ENCODE results near the gene ACVR1B.
"Not testable (repeated sequence)": the region's sequence is repeated elsewhere in the genome, so short reads cannot be mapped to it uniquely, and the experiment has no call there.

ACVR1B gene

DNA sequence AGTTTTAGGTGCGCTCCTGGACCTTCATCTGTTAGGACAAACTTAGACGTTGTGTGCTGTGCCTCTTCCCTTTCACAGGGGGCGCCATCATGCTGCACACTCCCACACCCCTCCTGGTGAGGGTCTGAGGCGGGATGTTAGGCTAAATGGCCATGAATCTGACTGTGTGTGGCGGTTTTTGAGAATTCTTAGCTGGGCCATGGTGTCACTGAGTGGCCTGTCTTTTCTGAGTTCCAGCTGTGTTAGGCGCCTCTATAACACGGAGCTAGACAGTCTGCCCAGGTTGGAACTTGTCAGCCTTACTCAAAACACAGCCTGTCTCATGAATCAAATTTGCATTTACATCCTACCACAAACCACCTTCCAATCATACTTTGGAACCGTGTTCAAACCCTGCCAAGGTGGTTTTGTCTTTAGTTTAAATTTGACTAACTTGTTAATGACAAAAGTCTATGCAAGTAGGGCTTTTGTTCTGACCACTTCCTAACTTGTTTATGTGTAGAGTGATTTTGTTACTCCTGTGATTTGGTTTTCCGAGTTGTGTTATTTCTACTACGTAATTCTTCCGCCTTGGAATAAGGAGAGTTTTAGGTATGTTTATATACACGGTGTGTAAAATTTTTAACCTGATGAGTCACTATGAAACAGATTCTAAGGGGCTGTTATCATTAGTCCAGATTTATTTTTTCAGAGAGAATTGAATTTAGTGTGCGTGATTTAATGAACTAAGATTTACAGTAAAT is 19.6 kb downstream of the ACVR1B start:
- no peak for DNase-seq (ENCODE audit: low read depth)

GRCh38 chr12:51971679-51972421 is 20.4 kb downstream of the ACVR1B start:
- DNase-seq (ENCODE audit: low read depth) = no peak

- no peak for DNase-seq (ENCODE audit: low read depth)
These were observed 20.9 kb downstream of the ACVR1B start for GRCh38 chr12:51972422-51972812.

DNA sequence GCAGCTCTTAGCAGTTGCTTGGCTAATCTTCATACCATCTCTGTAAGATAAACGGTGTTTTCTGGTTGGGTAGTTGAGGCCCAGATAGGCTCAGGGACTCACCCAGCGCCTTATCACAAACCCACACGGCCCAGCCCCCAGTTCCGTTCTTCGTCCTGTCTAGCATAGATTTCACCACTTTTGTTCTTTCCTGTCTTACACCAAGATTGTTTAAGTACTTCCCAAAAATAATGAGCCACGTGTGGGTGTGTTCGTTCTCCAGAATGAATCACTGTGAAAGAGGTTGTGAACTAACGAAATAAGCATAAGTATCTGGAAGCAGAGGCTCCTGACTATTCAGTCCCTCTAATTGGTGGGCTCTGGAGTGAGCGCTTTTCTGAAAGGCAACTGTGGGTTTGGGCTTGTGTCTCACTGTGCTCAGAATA is 21.4 kb downstream of the ACVR1B start:
- DNase-seq (ENCODE audit: low read depth) = no peak

DNA sequence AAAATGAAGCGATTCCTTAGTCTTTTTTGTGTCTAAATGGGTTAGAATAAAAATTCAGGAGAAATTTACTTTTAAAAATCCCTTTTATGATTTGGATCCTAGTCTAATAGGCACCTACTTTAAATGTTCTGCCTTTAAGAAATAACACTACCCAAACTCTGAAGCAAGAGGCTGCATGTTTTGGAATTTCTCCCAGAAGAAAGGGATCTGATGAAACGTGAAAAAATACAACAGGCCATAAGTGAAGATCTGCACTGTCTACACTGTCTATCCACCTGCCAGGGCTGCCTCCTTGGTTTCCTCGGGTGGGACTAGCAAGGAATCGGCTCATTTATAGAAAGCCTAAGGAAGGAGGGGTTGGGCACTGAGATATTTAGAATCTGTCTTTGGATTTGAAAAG is 22.1 kb downstream of the ACVR1B start:
- no peak for DNase-seq (ENCODE audit: low read depth)

- no peak for DNase-seq (ENCODE audit: low read depth)
These were observed 23.1 kb downstream of the ACVR1B start for GRCh38 chr12:51974646-51975045.

GRCh38 chr12:51975196-51975595 is 23.7 kb downstream of the ACVR1B start:
- no peak for DNase-seq (ENCODE audit: low read depth)

DNA sequence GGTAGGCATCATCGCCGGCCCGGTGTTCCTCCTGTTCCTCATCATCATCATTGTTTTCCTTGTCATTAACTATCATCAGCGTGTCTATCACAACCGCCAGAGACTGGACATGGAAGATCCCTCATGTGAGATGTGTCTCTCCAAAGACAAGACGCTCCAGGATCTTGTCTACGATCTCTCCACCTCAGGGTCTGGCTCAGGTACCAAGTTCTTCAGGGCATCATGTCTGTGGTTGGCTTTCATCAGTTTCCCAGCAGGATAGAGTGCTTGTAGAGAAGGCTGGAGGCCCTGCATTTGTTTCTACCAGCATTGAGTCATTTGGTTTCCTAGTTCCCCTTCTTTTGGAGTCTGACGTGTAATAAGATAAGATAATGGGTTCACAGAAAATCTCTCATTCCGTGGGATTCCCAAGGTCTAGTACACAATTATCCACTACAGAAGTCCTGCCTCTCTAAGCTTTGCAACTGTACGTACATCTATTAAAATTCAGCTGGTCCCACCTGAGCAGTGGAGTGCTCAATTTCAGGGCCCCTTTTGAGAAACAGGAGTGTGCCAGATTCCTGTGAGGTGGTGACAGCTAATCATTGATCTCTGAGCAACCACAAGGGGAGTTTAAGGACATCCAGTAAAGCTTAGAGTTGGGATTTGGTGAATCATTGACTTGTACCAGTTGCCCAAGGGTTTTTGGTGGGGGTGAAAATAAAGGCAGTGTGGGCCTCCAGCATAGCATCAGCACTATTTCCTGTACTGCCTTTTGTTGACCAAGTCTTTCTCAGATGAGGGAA is 25.1 kb downstream of the ACVR1B start:
- peak; percentile 15 for DNase-seq (ENCODE audit: low read depth)

DNA sequence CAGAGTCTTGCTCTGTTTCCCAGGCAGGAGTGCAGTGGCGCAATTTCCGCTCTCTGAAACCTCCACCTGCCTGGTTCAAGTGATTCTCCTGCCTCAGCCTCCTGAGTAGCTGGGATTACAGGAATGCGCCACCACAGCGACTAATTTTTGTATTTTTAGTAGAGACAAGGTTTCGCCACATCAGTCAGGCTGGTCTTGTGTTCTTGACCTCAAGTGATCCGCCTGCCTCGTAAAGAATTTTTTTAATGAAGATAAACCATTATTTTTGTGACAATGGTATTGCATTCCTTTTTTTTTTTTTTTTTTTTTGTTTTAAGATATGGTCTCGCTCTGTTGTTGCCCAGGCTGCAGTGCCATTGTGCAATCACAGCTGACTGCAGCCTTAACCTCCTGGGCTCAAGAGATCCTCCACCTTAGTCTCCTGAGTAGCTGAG is 25.8 kb downstream of the ACVR1B start:
- DNase-seq (ENCODE audit: low read depth) = no peak

GRCh38 chr12:51979306-51979705 is 27.8 kb downstream of the ACVR1B start:
- DNase-seq (ENCODE audit: low read depth) = not testable (repeated sequence)

- peak; percentile 39 for DNase-seq (ENCODE audit: low read depth)
These were observed 28.7 kb downstream of the ACVR1B start for GRCh38 chr12:51980051-51980808.

DNA sequence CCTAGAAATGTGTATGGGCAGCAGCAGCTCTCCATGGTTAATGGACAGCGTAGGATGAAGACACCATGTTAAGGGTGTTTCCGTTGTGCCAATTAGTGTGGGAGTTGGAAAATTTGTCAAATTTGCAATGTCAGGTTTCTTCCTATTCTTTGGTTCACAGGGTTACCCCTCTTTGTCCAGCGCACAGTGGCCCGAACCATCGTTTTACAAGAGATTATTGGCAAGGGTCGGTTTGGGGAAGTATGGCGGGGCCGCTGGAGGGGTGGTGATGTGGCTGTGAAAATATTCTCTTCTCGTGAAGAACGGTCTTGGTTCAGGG is 29.3 kb downstream of the ACVR1B start:
- no peak for DNase-seq (ENCODE audit: low read depth)

- no peak for DNase-seq (ENCODE audit: low read depth)
These were observed 33.2 kb downstream of the ACVR1B start for GRCh38 chr12:51984657-51985056.

GRCh38 chr12:51985154-51985835 is 33.8 kb downstream of the ACVR1B start:
- DNase-seq (ENCODE audit: low read depth) = no peak

GRCh38 chr12:51986834-51987233 is 35.3 kb downstream of the ACVR1B start:
- DNase-seq (ENCODE audit: low read depth) = no peak

- no peak for DNase-seq (ENCODE audit: low read depth)
These were observed 40.7 kb downstream of the ACVR1B start for GRCh38 chr12:51992246-51992645.

DNA sequence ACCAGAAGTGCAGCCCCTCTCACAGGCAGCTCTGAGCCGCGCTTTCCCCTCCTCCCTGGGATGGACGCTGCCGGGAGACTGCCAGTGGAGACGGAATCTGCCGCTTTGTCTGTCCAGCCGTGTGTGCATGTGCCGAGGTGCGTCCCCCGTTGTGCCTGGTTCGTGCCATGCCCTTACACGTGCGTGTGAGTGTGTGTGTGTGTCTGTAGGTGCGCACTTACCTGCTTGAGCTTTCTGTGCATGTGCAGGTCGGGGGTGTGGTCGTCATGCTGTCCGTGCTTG is 43.0 kb downstream of the ACVR1B start:
- DNase-seq (ENCODE audit: low read depth) = no peak

GRCh38 chr12:51994959-51995358 is 43.5 kb downstream of the ACVR1B start:
- no peak for DNase-seq (ENCODE audit: low read depth)

- DNase-seq (ENCODE audit: low read depth) = no peak
These were observed 45.6 kb downstream of the ACVR1B start for GRCh38 chr12:51997136-51997535.

- no peak for DNase-seq (ENCODE audit: low read depth)
These were observed 51.6 kb downstream of the ACVR1B start for GRCh38 chr12:52003016-52003550.

DNA sequence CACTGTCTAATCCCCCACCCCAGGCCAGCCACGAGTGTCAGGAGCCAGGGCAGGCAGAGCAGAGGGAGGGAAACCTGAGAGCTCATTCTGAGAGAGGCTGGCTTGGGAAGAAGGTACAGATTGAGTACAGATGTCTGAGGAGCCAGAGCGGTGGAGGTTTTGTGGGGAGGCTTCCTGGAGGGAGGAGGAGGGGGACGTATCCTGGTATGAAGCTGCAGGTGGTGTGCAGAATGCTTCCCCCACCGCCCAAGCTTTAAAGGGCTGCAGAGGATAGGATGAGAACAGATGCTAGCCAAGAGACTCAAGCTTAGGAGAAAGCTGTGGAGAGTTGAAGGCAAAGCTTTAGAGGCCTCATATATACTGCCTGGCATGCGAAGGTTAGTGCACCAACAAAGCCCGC is 52.1 kb downstream of the ACVR1B start:
- no peak for DNase-seq (ENCODE audit: low read depth)

Data from HS-5 (cell line).